ENCODE results near the gene PFN1.

DNA sequence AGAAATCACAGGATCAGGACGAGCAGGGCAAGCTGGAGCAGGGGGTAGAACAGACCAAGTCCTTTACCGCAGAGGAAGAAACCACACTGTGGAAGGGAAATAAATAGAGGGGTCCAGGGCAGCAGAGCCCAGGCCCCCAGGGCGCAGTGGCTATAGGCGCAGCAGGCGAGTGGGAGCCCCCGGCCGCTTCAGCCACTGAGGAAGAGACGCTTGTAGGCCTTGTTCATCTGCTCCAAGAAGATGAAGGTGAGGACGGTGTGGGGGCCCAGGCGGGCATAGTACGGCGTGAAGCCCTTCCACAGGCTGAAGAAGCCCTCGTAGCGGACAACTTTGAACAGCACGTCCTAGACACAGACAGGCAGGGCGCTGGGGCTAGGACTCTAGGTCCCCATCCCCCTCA is 10.8 kb downstream of the PFN1 start:
- TF ChIP-seq, protein P1, sequence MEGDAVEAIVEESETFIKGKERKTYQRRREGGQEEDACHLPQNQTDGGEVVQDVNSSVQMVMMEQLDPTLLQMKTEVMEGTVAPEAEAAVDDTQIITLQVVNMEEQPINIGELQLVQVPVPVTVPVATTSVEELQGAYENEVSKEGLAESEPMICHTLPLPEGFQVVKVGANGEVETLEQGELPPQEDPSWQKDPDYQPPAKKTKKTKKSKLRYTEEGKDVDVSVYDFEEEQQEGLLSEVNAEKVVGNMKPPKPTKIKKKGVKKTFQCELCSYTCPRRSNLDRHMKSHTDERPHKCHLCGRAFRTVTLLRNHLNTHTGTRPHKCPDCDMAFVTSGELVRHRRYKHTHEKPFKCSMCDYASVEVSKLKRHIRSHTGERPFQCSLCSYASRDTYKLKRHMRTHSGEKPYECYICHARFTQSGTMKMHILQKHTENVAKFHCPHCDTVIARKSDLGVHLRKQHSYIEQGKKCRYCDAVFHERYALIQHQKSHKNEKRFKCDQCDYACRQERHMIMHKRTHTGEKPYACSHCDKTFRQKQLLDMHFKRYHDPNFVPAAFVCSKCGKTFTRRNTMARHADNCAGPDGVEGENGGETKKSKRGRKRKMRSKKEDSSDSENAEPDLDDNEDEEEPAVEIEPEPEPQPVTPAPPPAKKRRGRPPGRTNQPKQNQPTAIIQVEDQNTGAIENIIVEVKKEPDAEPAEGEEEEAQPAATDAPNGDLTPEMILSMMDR (IDR thresholded peaks at IDR 0.05): no peak
- TF ChIP-seq POLR2AphosphoS5 (IDR thresholded peaks at IDR 0.05) (no peak), POLR2A (IDR thresholded peaks at IDR 0.05) (no peak), EP300 (IDR thresholded peaks at IDR 0.05) (no peak)
